Measurements from ENCODE around the gene ADAMTS14.
"Not testable (repeated sequence)": the region's sequence is repeated elsewhere in the genome, so short reads cannot be mapped to it uniquely, and the experiment has no call there.

ADAMTS14 gene

DNA sequence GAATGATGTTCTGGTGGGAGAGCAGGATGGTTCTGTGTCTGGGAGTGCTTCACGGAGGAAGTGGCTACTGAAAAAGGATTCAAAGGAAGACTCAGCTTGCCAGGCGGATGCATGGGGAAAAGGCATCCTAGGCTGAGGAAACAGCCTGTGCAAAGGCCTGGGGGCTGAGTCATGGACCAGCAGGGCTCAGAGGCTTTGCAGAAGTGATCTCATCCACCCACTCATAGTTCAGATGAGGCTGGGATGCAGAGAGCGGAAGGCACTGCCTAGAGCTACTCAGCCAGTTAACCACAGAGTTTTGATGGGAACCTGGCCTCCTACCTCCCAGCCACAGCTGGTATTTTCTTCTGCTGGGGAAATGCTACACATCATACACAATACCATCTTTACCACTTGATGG, 15.8 kb upstream of the ADAMTS14 start:
- no peak for DNase-seq

- no peak for DNase-seq
These were observed 15.3 kb upstream of the ADAMTS14 start for GRCh38 chr10:70657041-70657440.

DNA sequence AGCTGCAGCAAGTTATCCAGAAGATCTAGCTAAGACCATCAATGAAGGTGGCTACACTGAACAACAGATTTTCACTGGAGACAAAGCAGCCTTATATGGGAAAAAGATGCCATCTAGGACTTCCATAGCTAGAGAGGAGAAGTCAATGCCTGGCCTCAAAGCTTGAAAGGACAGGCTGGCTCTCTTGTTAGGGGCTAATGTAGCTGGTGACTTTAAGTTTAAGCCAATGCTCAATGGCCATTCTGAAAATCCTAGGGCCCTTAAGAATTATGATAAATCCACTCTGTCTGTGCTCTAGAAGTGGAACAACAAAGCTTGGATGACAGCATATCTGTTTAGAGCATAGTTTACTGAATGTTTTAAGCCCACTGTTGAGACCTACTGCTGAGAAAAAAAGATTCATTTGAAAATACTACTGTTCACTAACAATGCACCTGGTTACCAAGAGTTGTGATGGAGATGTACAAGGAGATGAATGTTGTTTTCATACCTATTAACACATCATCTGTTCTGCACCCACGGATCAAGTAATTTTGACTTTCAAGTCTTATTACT, 13.6 kb upstream of the ADAMTS14 start:
- DNase-seq: no peak

DNA sequence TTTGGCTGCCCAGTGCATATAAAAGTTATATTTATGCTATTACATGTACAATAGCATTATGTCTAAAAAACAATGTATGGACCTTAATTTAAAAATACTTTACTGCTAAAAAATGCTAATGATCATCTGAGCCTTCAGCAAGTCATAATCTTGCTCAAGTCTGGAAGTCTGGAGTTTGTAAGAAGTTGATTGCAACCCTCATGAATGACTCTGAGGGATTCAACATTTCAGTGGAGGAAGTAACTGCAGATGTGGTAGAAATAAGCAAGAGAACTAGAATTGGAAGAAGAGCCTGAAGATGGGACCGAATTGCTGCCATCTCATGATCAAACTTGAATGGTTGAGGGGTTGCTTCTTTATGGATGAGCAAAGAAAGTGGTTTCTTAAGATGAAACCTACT, 13.0 kb upstream of the ADAMTS14 start:
- no peak for DNase-seq

GRCh38 chr10:70660722-70661121, 11.6 kb upstream of the ADAMTS14 start:
- no peak for DNase-seq

DNA sequence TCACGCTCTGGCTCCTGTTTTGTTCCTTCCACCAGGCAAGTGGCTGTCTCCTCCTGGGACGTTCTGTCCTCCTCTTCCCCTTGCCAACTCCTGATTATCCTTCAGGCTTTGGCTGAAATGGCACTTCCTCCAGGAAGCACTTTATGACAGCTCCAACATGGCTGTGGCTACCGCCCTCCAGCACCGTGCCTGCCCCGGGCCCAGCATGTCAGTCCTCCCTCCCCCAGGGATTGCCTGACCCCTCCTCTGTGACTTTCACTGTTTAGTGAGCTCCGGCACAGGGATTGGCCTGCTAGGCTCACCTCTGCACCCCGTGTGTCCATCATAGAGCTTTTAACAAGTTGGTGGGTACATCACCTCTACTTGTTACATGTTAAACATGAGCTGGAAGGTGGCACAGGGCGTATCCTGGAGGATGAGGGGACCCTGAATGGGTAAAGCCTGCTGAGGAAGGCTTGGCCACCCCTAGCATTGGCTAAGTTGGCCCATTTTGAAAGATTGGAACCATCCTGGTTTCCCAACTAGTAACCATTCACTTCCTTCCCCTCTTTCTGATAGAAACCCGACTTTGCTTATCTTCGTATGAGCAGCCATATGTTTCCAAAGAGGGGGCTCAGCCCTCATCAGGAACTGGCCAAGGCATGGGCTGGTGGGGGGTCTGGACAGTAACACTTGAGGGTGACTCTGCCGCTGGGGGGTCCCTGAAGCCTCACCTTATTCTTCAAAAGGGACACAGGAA, 10.5 kb upstream of the ADAMTS14 start:
- DNase-seq: no peak

- no peak for DNase-seq
These were observed 9.7 kb upstream of the ADAMTS14 start for GRCh38 chr10:70662362-70663220.

DNA sequence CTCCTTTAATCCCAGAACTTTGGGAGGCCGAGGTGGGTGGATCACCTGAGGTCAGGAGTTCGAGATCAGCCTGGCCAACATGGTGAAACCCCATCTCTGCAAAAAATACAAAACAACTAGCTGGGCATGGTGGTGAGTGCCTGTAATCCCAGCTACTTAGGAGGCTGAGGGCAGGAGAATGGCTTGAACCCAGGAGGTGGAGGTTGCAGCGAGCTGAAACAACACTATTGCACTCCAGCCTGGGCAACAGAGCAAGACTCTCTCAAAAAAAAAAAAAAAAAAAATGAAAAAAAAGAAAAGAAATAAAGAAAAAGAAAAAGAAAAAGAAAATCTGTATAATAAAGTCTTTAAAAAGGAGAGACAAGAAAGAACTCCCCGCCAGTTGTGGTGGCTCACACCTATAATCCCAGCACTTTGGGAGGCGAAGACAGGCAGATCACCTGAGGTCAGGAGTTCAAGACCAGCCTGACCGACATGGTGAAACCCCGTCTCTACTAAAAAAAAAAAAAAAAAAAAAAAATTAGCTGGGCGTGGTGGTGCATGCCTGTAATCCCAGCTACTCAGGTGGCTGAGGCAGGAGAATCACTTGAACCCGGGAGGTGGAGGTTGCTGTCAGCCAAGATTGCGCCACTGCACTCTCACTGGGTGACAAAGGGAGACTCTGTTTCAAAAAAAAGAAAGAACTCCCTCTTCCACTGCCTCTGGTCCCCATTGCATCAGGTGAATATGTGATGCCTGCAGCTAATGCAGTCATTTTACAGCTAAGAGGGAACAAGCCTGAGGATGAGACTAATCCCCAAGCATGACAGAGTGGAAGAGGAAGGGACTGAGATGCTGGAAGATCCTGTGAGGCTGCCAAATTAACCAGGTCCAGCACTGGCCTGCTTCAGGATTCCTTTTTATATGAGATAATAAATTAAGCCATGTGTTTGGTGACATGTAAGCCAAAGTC, 8.6 kb upstream of the ADAMTS14 start:
- not testable (repeated sequence) for DNase-seq

DNA sequence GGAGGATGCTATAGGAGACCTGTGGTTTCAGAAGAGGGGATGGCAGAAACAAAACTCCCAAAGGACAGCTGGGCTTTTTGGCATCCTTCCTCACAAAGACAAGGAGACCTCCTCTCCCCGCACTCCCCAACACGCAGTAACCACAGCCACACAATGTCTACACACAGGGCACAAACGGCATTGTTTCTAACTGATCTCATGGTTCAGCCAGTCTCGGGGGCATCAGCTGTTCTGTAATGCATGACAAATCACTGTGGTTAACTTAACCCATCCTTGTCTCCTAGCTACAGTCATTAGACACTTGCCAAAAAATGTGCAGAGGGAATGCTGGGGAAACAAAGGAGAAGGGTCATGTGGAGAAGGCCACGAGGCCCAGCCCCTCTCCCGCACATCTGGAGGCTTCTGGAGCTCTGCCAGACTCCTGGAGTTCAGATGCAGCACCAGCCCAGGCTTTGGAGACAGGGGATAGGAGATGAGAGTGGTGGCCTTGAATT, 7.6 kb upstream of the ADAMTS14 start:
- DNase-seq: no peak

DNA sequence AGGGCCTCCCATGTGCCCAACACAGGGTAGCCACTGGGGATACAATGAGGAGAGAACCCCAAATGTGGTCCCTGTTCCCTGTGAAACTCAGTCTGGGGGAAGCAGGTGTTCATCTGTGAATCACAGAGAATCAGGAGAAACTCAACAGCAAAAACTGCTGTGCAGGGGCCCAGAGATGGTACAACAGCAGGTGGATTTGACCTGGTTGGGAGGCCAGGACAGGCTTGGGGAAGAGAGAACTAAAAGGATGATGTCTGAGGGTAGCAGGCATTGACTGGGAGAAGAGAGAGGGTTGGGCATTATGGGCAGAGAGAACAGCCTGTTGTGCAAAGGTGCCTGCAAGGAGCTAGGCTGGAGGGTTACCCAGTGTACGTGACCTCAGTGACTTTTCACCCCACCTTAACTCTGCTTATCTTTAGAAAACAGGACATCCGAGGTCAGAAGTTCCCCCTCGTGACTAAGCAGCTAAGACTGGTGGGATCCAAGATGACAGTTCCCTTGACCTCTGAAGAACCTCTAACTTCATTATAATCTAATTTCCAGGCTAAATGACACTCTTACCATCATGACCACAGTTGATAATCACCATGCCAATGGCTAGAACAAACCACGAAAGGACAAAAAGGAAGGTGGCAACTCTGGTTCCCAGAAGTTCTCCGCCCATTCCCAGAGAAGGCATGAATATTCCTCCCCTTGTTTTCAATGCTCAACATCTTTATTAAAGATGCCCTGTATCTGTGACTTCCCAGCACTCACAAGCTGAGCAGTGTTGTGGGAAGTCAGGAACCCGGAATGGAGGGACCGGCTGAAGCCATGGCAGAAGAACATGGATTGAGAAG, 5.1 kb upstream of the ADAMTS14 start:
- DNase-seq: no peak

GRCh38 chr10:70667818-70668217, 4.5 kb upstream of the ADAMTS14 start:
- DNase-seq: not testable (repeated sequence)

GRCh38 chr10:70668454-70668970, 3.8 kb upstream of the ADAMTS14 start:
- no peak for DNase-seq

- DNase-seq: no peak
These were observed 3.3 kb upstream of the ADAMTS14 start for GRCh38 chr10:70669015-70669414.

DNA sequence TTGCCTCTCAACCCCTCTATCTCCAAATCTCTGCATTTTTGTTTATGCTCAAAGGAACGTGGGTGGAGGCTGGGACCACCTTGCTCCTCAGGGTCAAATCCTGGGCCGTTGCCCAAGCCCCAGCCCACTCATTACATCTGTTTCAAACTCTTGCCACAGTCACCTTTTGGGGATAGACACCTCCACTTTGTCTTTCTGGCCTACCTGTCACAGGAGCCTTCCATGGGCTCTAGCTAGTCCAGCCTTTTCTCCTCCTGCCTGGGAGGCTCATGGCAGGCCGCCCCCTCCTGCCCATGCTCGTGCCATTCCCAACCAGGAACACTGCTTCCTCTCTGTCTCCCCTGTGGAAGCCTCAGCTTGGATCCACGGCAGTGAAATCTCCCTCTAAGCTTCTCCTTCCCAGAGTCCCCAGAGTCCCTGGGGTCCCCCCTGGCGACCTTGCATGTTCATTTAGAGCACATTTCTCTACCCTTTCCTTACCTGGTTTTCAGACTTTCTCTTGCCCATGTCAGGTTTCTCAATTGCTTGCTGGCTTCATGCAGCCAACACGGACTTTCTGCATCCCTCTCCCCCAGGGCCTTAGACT, 2.5 kb upstream of the ADAMTS14 start:
- DNase-seq: no peak

DNA sequence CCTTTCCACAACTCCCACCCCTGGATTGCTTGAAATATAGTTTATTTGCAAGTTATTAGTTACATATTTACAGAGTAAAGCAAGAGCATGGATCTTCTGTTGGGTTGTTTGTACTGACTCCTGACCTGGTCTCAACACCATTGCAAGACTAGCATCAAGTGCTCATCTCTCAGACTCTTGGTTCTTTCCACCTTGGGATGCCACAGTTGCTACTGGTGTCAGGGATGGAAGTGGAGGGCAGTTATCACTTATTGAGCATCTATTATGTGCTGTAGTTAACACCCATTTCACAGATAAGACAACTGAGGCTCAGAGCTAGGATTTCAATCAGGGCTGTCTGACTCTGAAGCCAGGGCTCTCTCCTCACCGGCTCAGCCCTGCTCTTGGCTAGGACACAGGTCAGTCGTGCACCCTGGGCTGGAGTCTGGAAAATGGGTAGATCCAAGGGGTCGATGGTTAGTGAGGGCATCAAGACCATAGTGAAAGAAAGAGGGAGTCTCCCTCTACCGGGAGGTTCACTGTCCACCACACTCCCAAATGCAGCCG, 614 bp upstream of the ADAMTS14 start:
- DNase-seq: no peak

- DNase-seq: no peak
These were observed 980 bp downstream of the ADAMTS14 start for GRCh38 chr10:70673043-70673928.

- no peak for DNase-seq
These were observed 1.7 kb downstream of the ADAMTS14 start for GRCh38 chr10:70673929-70674559.

DNA sequence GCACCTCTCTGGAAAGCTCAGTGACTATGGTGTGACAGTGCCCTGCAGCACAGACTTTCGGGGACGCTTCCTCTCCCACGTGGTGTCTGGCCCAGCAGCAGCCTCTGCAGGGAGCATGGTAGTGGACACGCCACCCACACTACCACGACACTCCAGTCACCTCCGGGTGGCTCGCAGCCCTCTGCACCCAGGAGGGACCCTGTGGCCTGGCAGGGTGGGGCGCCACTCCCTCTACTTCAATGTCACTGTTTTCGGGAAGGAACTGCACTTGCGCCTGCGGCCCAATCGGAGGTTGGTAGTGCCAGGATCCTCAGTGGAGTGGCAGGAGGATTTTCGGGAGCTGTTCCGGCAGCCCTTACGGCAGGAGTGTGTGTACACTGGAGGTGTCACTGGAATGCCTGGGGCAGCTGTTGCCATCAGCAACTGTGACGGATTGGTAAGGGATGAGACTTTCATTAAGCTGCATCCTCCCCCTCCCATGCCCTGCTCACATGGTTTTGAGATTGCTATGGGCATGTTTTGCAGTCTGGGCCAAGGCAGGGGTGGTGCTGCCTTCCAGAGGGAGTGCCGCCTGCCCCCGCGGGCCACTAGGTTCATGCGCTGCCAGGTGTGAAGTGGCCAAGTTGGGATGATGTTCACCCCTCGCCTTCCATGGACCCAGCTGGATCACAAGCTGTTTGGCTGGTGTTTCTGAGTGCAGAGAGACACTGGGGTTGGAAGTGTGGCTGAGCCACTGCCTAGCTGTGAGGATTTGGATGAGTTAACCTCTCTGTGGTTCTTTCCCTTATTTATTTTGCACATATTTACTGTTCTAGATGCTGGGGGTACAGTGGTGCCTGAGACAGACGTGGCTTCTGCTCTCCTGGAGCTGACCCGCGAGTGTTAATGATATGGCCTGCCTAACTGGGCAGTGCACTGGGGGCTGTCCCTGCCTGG, 2.5 kb downstream of the ADAMTS14 start:
- DNase-seq: no peak
